BJ (cell line): ENCODE measurements around the gene MYO18A. TPM values are rescaled to one million over a fixed set of nuclear protein-coding genes. Genes with fewer than 3 reads are reported as not detected.

Experiments
- CTCF ChIA-PET: fragments of 350-600 bp; formaldehyde crosslinking; extraction: SDS; loops from one replicate; lab custom pipeline; 2021; ENCODE audit warnings: antibody characterized with exemption, inconsistent platforms; lab: Yijun Ruan, JAX
- POLR2A ChIA-PET: fragments of 300-600 bp; sonication (Branson Sonifier 250); formaldehyde crosslinking; extraction: SDS; loops from one replicate; lab custom pipeline; 2021; ENCODE audit warnings: antibody characterized with exemption; lab: Charles Lee
- DNase-seq: peaks from one replicate; pipeline ENCODE4 v3.0.0-alpha.2; 2011; ENCODE audit warnings: low read depth
- H3K27me3 ChIP-seq: 2 replicates; pipeline ENCODE4 v1.6.0; 2011; ENCODE audit warnings: low read length; ENCODE audit not compliant: control insufficient read depth, insufficient read depth
- H3K36me3 ChIP-seq: 2 replicates; pipeline ENCODE4 v1.5.1; 2011; ENCODE audit warnings: low read length; ENCODE audit not compliant: control insufficient read depth, insufficient read depth
- H3K4me3 ChIP-seq: 2 replicates; pipeline ENCODE4 v1.5.1; 2011; ENCODE audit warnings: low read depth, mild to moderate bottlenecking, control low read depth, low read length
- polyA plus RNA-seq: library from polyadenylated mRNA; depleted of rRNA; stranded (reverse); fragments of >200 nt; gene quantifications from 2 replicates; pipeline ENCODE4 v1.2.3, GENCODE V29; 2011
- TF ChIP-seq, protein P1 (sequence below): IDR thresholded peaks from 2 replicates; pipeline ENCODE4 v1.5.1; 2011; ENCODE audit warnings: low read depth, mild to moderate bottlenecking, control low read depth, inconsistent platforms, low read length, moderate library complexity; ENCODE audit not compliant: insufficient read depth

Gene MYO18A
- polyA plus RNA-seq, 1 experiment: 12.0 TPM

DNA sequence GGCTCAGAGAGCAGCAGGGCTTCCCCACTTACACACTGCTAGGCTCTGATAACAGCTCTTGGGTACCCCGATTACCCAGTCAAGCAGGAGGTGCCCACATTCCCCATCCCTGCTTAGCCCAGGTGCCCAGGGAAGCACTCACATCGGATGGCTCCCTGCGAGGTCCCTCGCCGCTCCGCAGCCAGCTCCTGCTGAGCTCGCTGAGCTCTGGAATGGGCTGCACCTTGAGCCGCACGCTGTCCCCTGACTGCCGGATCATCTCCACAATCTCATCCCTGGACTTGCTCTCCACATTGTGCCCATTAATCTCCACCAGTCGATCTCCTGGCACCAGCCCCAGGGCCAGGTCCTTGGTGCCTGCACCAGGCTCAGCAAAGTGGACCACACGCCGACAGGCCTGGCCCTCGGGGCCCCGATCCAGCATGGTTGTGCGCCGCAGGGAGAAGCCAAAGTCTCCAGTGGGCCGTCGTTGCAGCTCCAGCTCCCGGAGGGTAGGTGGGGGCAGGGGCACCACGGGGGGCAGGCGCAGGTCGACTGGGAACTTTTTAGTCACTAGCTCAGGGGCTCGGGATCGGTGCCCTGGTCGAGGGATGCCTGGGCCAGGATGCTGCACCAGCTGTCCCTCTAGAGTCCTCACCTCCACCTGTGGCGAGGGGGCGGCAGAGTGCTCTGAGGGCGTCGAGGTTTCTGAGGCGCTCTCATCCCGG is 14.2 kb downstream of the MYO18A start:
- CTCF ChIA-PET: interaction anchor here (0.8 to 4.6 kb wide), 7 partner anchors 9 to 54 kb away, joined by 3 to 22 read pairs (median 5); partner anchors contain the start of gene MYO18A
- no peak overlapping the region for H3K4me3 ChIP-seq
- no peaks in the 10 kb centered on the region for H3K27me3 ChIP-seq
- POLR2A ChIA-PET: no interaction called here
- H3K36me3 ChIP-seq: peaks cover 10% of the 10 kb centered on the region
- no peak for DNase-seq
- TF ChIP-seq, protein P1, sequence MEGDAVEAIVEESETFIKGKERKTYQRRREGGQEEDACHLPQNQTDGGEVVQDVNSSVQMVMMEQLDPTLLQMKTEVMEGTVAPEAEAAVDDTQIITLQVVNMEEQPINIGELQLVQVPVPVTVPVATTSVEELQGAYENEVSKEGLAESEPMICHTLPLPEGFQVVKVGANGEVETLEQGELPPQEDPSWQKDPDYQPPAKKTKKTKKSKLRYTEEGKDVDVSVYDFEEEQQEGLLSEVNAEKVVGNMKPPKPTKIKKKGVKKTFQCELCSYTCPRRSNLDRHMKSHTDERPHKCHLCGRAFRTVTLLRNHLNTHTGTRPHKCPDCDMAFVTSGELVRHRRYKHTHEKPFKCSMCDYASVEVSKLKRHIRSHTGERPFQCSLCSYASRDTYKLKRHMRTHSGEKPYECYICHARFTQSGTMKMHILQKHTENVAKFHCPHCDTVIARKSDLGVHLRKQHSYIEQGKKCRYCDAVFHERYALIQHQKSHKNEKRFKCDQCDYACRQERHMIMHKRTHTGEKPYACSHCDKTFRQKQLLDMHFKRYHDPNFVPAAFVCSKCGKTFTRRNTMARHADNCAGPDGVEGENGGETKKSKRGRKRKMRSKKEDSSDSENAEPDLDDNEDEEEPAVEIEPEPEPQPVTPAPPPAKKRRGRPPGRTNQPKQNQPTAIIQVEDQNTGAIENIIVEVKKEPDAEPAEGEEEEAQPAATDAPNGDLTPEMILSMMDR: no peak

- TF ChIP-seq, protein P1: no peak
- no peaks in the 10 kb centered on the region for H3K27me3 ChIP-seq
- peaks cover 10% of the 10 kb centered on the region for H3K36me3 ChIP-seq
- ChIA-PET POLR2A (no interaction called here), CTCF (interaction anchor here (1.0 to 4.6 kb wide), 5 partner anchors 9 to 55 kb away, joined by 3 to 22 read pairs (median 7); partner anchors contain the start of gene MYO18A)
- no peak for DNase-seq
- no peak overlapping the region for H3K4me3 ChIP-seq
Observed at GRCh38 chr17:29165261-29165660, 14.9 kb downstream of the MYO18A start.

DNA sequence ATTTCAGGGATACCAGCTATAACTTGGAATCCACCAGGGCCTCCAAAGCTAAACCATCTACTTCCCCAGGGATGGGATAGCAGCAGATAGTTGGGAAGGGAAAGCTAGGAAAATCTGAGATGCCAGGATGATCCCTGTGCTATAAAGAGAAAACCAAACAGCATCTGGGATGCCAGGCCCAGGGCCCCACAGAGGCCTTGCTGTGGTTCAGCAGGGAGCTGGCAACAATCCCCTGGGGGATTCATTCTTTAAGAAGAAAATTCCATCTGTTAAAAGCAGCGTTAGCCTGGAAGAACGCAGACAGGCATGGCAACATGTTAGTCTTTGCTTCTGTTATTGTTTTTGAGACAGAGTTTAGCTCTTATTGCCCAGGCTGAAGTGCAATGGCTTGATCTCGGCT is 16.6 kb downstream of the MYO18A start:
- no peak for DNase-seq
- ChIA-PET CTCF (interaction anchor here (0.8 to 4.6 kb wide), 9 partner anchors 10 to 56 kb away, joined by 3 to 22 read pairs (median 5); partner anchors contain the start of gene MYO18A), POLR2A (interaction anchor here (1.2 kb wide), 1 partner anchor 12 kb away, joined by 4 read pairs; no protein-coding TSS in a partner anchor)
- Histone ChIP-seq H3K36me3 (peaks cover 10% of the 10 kb centered on the region), H3K27me3 (no peaks in the 10 kb centered on the region), H3K4me3 (no peak overlapping the region)
- TF ChIP-seq, protein P1: no peak

DNA sequence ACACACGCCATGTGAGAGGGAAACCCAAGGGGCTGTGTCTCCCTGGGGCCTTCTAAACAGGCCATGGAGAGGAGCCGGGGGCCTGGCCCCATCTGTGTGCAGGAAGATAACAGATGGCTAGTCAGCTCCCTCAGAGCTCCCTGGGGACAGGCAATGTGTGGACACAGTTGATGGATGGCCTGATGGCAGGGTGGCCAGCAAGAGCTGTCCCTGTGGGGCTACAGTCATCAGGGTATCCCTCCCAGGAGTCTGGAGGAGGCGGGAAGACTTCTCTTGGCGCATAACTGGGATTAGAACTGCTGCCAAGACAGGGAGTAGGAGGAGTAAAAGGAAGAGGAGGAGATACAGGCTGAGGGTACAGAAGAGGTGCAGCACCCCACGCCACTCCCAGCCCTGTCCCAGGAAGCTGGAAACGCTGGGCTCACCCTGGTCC is 17.3 kb downstream of the MYO18A start:
- DNase-seq: no peak
- ChIA-PET POLR2A (interaction anchor here (1.2 kb wide), 1 partner anchor 13 kb away, joined by 4 read pairs; no protein-coding TSS in a partner anchor), CTCF (interaction anchor here (0.8 to 4.6 kb wide), 10 partner anchors 10 to 57 kb away, joined by 3 to 22 read pairs (median 4); partner anchors contain the start of gene MYO18A)
- no peaks in the 10 kb centered on the region for H3K27me3 ChIP-seq
- peaks cover 9% of the 10 kb centered on the region for H3K36me3 ChIP-seq
- H3K4me3 ChIP-seq: no peak overlapping the region
- TF ChIP-seq, protein P1: no peak
